PFSK-1 (cell line): ENCODE measurements around the gene TTC34.

Experiments
- FOXP2 ChIP-seq: optimal IDR thresholded peaks from 2 replicates; pipeline ENCODE3; 2011; ENCODE audit warnings: borderline replicate concordance, control low read depth, inconsistent platforms; ENCODE audit not compliant: insufficient read depth; ENCODE audit errors: extremely low read length, extremely low read depth
- POLR2AphosphoS5 ChIP-seq: IDR thresholded peaks from 2 replicates; pipeline ENCODE4 v1.6.1; 2012; ENCODE audit warnings: low read depth, mild to moderate bottlenecking, control low read depth, low read length, moderate library complexity
- REST ChIP-seq, 2 experiments: IDR thresholded peaks; 2 replicates each; pipeline versions ENCODE4 v1.6.1 to v1.8.0; 2011 to 2012; ENCODE audit warnings: low read depth in 2 of 2, low read length in 2 of 2, control low read depth in 1 of 2, inconsistent platforms in 1 of 2, mild to moderate bottlenecking in 1 of 2, moderate library complexity in 1 of 2; ENCODE audit not compliant: insufficient read depth in 1 of 2
- SIN3A ChIP-seq: IDR thresholded peaks from 2 replicates; pipeline ENCODE4 v1.6.1; 2012; ENCODE audit warnings: mild to moderate bottlenecking, low read length, moderate library complexity, borderline replicate concordance; ENCODE audit not compliant: insufficient read depth
- TAF1 ChIP-seq: IDR thresholded peaks from 2 replicates; pipeline ENCODE4 v1.6.1; 2012; ENCODE audit warnings: low read length, control low read depth, borderline replicate concordance; ENCODE audit not compliant: insufficient read depth

GRCh38 chr1:2812939-2813653 is 11.6 kb upstream of the TTC34 start:
- no peak for TF ChIP-seq POLR2AphosphoS5
- TF ChIP-seq SIN3A, result no peak
- TF ChIP-seq FOXP2, result no peak
- TF ChIP-seq REST (IDR thresholded peaks at IDR 0.05; ENCODE audit: insufficient read depth in 1 of 2, low read depth in 2 of 2, low read length in 2 of 2), result no peak
- no peak for TF ChIP-seq TAF1
